ENCODE results near the gene KRT80. TPM values are rescaled to one million over a fixed set of nuclear protein-coding genes. Genes with fewer than 3 reads are reported as not detected.
A peak's percentile ranks its signal among the peaks of the same experiment; 100 is the strongest.

KRT80 gene
- polyA plus RNA-seq, 1 donor (not counting 4 experiments of a cell fraction or from before 2014, with no cell fraction given) = 4.1 TPM

DNA sequence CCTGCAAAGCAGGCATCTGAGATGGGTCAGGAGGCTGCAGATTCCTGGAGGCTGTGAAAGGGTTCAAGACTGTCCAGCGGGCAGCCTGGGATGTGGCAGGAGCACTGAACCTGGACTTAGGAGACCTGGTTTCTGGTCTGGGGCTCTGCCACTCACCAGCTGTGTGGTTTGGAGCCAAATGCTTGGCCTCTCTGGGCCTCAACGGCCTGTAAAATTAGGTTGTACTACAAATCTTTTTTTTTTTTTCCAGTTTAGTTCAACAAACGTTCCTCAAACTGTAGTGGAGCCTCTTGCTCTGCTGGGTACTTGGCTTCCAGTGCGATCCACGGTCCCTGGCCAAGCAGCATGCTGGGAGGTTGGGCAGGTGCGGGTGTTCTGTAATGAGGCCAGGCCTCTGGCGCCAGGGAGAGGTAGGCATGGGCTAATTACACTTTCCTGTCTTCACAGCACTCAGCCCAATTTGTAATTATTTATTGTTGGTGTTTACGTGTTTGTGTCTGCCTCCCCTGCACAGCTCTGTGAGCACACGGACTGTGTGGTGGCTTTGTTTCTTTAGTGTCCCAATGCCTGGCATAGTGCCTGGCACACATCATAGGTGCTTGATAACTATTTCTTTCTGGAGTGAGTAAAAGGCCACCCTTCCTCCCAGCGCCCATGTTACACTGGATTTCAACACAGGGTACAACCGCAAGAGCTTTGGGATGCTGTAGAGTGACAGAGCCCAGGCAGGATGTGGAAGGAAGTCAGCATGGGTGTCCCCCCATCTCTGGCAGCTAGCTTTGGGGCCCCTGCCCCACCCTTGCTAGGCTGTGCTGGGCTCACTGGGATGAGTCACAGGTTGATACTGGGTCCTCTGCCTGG, 5.8 kb upstream of the KRT80 start:
- TF ChIP-seq, protein P1, sequence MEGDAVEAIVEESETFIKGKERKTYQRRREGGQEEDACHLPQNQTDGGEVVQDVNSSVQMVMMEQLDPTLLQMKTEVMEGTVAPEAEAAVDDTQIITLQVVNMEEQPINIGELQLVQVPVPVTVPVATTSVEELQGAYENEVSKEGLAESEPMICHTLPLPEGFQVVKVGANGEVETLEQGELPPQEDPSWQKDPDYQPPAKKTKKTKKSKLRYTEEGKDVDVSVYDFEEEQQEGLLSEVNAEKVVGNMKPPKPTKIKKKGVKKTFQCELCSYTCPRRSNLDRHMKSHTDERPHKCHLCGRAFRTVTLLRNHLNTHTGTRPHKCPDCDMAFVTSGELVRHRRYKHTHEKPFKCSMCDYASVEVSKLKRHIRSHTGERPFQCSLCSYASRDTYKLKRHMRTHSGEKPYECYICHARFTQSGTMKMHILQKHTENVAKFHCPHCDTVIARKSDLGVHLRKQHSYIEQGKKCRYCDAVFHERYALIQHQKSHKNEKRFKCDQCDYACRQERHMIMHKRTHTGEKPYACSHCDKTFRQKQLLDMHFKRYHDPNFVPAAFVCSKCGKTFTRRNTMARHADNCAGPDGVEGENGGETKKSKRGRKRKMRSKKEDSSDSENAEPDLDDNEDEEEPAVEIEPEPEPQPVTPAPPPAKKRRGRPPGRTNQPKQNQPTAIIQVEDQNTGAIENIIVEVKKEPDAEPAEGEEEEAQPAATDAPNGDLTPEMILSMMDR (optimal IDR thresholded peaks at IDR 0.05 in 1 of 3, IDR thresholded peaks at IDR 0.05 in 1 of 3, conservative IDR thresholded peaks at IDR 0.05 in 1 of 3; ENCODE audit: extremely low read depth in 1 of 3, insufficient read depth in 2 of 3, low read length in 3 of 3) = no peak
- no peak for TF ChIP-seq EZH2 (IDR thresholded peaks at IDR 0.05; ENCODE audit: low read length)
- Histone ChIP-seq H3K4me3 (ENCODE audit: control insufficient read depth in 2 of 3, extremely low read depth in 1 of 3, insufficient read depth in 2 of 3, low read depth in 1 of 3, low read length in 3 of 3) (no peak overlapping the region), H3K27me3 (ENCODE audit: control insufficient read depth, extremely low read depth, insufficient read depth, low read length) (no peaks in the 10 kb centered on the region), H3K9me1 (ENCODE audit: control insufficient read depth, extremely low read depth, insufficient read depth, low read length) (no peaks in the 10 kb centered on the region), H3K27ac (ENCODE audit: control insufficient read depth, insufficient read depth, low read length) (no peak overlapping the region), H3K36me3 (ENCODE audit: control insufficient read depth in 2 of 2, extremely low read depth in 1 of 2, insufficient read depth in 2 of 2, low read length in 2 of 2) (no peaks in the 10 kb centered on the region), H3K79me2 (ENCODE audit: control insufficient read depth, insufficient read depth, low read length) (no peaks in the 10 kb centered on the region), H3K9ac (ENCODE audit: control insufficient read depth, extremely low read depth, insufficient read depth, low read length) (no peak overlapping the region), H3K9me3 (ENCODE audit: control insufficient read depth, low read depth, low read length) (no peaks in the 10 kb centered on the region), H2AFZ (ENCODE audit: control insufficient read depth, low read length) (no peak overlapping the region), H4K20me1 (ENCODE audit: control insufficient read depth, extremely low read depth, insufficient read depth, low read length) (no peaks in the 10 kb centered on the region), H3K4me2 (ENCODE audit: control insufficient read depth, extremely low read depth, insufficient read depth, low read depth, low read length) (no peak overlapping the region), H3K4me1 (ENCODE audit: control insufficient read depth, extremely low read depth, insufficient read depth, low read length) (peaks cover 33% of the 10 kb centered on the region)
- peak; percentile 5 for FAIRE-seq
- no peak for DNase-seq (ENCODE audit: low read depth, low spot score)
- dilution Hi-C loops (cut with MboI; ENCODE audit: extremely low pct_ligation_motif_present, low sequenced_read_pairs) = no loop called here

DNA sequence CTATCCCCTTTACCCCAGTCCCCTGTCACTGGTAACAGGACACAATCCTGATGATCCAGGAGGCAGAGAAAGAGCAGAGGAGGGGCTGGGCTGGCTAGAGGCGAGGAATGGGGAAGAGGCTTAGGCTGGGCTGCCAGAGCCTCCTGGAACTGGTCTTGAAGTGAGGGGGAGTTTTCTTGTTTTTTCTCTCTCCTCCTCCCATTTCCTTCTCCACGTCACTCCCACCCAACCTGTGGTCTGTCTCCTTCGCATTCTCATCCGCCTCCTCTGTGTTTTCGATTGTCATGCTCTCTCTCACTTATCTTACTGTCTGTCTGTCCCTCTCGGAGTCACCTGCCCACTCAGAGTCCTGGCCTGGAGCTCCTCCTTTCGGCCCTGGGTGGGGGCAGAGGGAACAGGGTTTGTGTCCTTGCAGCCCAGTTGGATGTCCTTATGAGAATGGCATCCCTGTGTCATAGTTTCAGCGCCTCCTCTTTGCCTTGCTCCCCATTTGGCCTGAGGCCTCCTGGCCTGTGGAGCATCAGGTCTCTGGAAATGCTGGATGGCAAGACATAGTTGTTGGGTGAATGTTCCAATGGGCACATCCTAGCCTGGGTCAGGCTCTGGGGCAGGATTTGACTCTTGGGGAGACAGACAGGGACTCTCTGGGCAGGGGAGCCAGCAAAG, 3.4 kb upstream of the KRT80 start:
- FAIRE-seq (no peak), DNase-seq (ENCODE audit: low read depth, low spot score) (no peak)
- Histone ChIP-seq H3K4me2 (ENCODE audit: control insufficient read depth, extremely low read depth, insufficient read depth, low read depth, low read length) (no peak overlapping the region), H3K27ac (ENCODE audit: control insufficient read depth, insufficient read depth, low read length) (no peak overlapping the region), H3K36me3 (ENCODE audit: control insufficient read depth in 2 of 2, extremely low read depth in 1 of 2, insufficient read depth in 2 of 2, low read length in 2 of 2) (no peaks in the 10 kb centered on the region), H3K9me1 (ENCODE audit: control insufficient read depth, extremely low read depth, insufficient read depth, low read length) (no peaks in the 10 kb centered on the region), H3K9ac (ENCODE audit: control insufficient read depth, extremely low read depth, insufficient read depth, low read length) (no peak overlapping the region), H3K4me3 (ENCODE audit: control insufficient read depth in 2 of 3, extremely low read depth in 1 of 3, insufficient read depth in 2 of 3, low read depth in 1 of 3, low read length in 3 of 3) (no peak overlapping the region), H2AFZ (ENCODE audit: control insufficient read depth, low read length) (no peak overlapping the region), H3K4me1 (ENCODE audit: control insufficient read depth, extremely low read depth, insufficient read depth, low read length) (peaks cover 57% of the 10 kb centered on the region), H3K79me2 (ENCODE audit: control insufficient read depth, insufficient read depth, low read length) (no peaks in the 10 kb centered on the region), H3K27me3 (ENCODE audit: control insufficient read depth, extremely low read depth, insufficient read depth, low read length) (no peaks in the 10 kb centered on the region), H3K9me3 (ENCODE audit: control insufficient read depth, low read depth, low read length) (no peaks in the 10 kb centered on the region), H4K20me1 (ENCODE audit: control insufficient read depth, extremely low read depth, insufficient read depth, low read length) (no peaks in the 10 kb centered on the region)
- TF ChIP-seq, protein P1 (optimal IDR thresholded peaks at IDR 0.05 in 1 of 3, IDR thresholded peaks at IDR 0.05 in 1 of 3, conservative IDR thresholded peaks at IDR 0.05 in 1 of 3; ENCODE audit: extremely low read depth in 1 of 3, insufficient read depth in 2 of 3, low read length in 3 of 3) = no peak
- no peak for TF ChIP-seq EZH2 (IDR thresholded peaks at IDR 0.05; ENCODE audit: low read length)
- dilution Hi-C loops (cut with MboI; ENCODE audit: extremely low pct_ligation_motif_present, low sequenced_read_pairs) = no loop called here
